T-cell (primary cell): ENCODE results near the gene ZC3H13. TPM values are rescaled to one million over a fixed set of nuclear protein-coding genes. Genes with fewer than 3 reads are reported as not detected.
A peak's percentile ranks its signal among the peaks of the same experiment; 100 is the strongest.

Source experiments
- ATAC-seq, 4 experiments: fragments of 200-7000 bp in 3 of 4; fragments of 150-1000 bp in 1 of 4; cut with Tn5 transposase; replicated peaks in 1 of 4; 1 replicate in 3 of 4; 2 replicates in 1 of 4; pipeline ENCODE4 v1.10.0; 2021; ENCODE audit warnings: moderate library complexity in 3 of 4, mild to moderate bottlenecking in 2 of 4, moderate number of reproducible peaks in 1 of 4
- CTCF ChIA-PET, 2 donors: fragments of 300-600 bp; sonication (Branson Sonifier 250); formaldehyde crosslinking; loops; one replicate each; lab custom pipeline; 2022; ENCODE audit warnings: antibody characterized with exemption in 2 of 2; lab: Charles Lee
- POLR2A ChIA-PET, 2 donors: fragments of 300-600 bp; sonication (Branson Sonifier 250); formaldehyde crosslinking; loops; one replicate each; lab custom pipeline; 2022; ENCODE audit warnings: antibody characterized with exemption in 2 of 2; lab: Charles Lee
- DNase-seq, 35 experiments: peaks; one replicate each; pipeline versions ENCODE4 v3.0.0 to v3.0.0-alpha.2; 2013 to 2023
- H3K27ac ChIP-seq: one replicate; pipeline ENCODE4 v1.5.1; 2013; ENCODE audit warnings: low read length
- H3K27me3 ChIP-seq, 2 experiments: replicated peaks in 1 of 2; 1 replicate in 1 of 2; 2 replicates in 1 of 2; pipeline versions ENCODE4 v1.6.1 to v1.7.0; 2013; ENCODE audit warnings: low read length in 1 of 2, mixed read lengths in 1 of 2; ENCODE audit not compliant: control insufficient read depth in 2 of 2, insufficient read depth in 2 of 2; ENCODE audit errors: extremely low read depth in 1 of 2
- H3K36me3 ChIP-seq, 2 donors: 1 replicate in 1 of 2; 2 replicates in 1 of 2; pipeline versions ENCODE4 v1.6.1 to v1.7.0; 2013; ENCODE audit warnings: low read length in 1 of 2; ENCODE audit not compliant: control insufficient read depth in 2 of 2, insufficient read depth in 1 of 2; ENCODE audit errors: extremely low read depth in 1 of 2
- H3K4me1 ChIP-seq, 2 experiments: 1 replicate in 1 of 2; 2 replicates in 1 of 2; pipeline versions ENCODE4 v1.6.1 to v1.7.0; 2013; ENCODE audit warnings: low read length in 2 of 2, mixed read lengths in 1 of 2; ENCODE audit not compliant: insufficient read depth in 2 of 2, control insufficient read depth in 1 of 2; ENCODE audit errors: extremely low read depth in 1 of 2
- H3K4me3 ChIP-seq, 2 donors: 1 replicate in 1 of 2; 2 replicates in 1 of 2; pipeline versions ENCODE4 v1.5.1 to v1.7.0; 2013; ENCODE audit warnings: mild to moderate bottlenecking in 2 of 2, low read length in 1 of 2, moderate library complexity in 1 of 2; ENCODE audit not compliant: control insufficient read depth in 1 of 2; ENCODE audit errors: extremely low read depth in 1 of 2
- H3K9me3 ChIP-seq: 2 replicates; pipeline ENCODE4 v1.7.0; 2013
- H3K27ac Mint-ChIP-seq, 2 donors: one replicate each; pipeline ENCODE4 v1.8.0; 2020 to 2021; ENCODE audit warnings: mild to moderate bottlenecking in 2 of 2, mixed read lengths in 2 of 2
- H3K27me3 Mint-ChIP-seq, 2 donors: one replicate each; pipeline ENCODE4 v1.8.0; 2021 to 2022; ENCODE audit warnings: mixed read lengths in 2 of 2
- H3K36me3 Mint-ChIP-seq: one replicate; pipeline ENCODE4 v1.8.0; 2021; ENCODE audit warnings: mixed read lengths
- H3K4me1 Mint-ChIP-seq, 3 donors: one replicate each; pipeline ENCODE4 v1.8.0; 2020 to 2022; ENCODE audit warnings: mixed read lengths in 3 of 3, mild to moderate bottlenecking in 1 of 3
- H3K4me3 Mint-ChIP-seq, 3 donors: one replicate each; pipeline ENCODE4 v1.8.0; 2020 to 2022; ENCODE audit warnings: mild to moderate bottlenecking in 3 of 3, mixed read lengths in 3 of 3, moderate library complexity in 3 of 3
- H3K9me3 Mint-ChIP-seq, 3 donors: one replicate each; pipeline ENCODE4 v1.8.0; 2020 to 2022; ENCODE audit warnings: mixed read lengths in 3 of 3
- WGBS: methylation state at CpG from one replicate; pipeline ENCODE4 v1.1.5; 2013; ENCODE audit warnings: missing lambda C conversion rate; ENCODE audit not compliant: insufficient coverage; 5-methylcytosine and 5-hydroxymethylcytosine counted together
- total RNA-seq, 35 experiments: library from RNA in 6 of 35; stranded (reverse) in 6 of 35; fragments of 120-200 nt in 1 of 35; gene quantifications; one replicate each; pipeline versions ENCODE4 v1.2.1 to v1.2.4 and lab custom pipeline; 2013 to 2026

ZC3H13 gene, protein sequence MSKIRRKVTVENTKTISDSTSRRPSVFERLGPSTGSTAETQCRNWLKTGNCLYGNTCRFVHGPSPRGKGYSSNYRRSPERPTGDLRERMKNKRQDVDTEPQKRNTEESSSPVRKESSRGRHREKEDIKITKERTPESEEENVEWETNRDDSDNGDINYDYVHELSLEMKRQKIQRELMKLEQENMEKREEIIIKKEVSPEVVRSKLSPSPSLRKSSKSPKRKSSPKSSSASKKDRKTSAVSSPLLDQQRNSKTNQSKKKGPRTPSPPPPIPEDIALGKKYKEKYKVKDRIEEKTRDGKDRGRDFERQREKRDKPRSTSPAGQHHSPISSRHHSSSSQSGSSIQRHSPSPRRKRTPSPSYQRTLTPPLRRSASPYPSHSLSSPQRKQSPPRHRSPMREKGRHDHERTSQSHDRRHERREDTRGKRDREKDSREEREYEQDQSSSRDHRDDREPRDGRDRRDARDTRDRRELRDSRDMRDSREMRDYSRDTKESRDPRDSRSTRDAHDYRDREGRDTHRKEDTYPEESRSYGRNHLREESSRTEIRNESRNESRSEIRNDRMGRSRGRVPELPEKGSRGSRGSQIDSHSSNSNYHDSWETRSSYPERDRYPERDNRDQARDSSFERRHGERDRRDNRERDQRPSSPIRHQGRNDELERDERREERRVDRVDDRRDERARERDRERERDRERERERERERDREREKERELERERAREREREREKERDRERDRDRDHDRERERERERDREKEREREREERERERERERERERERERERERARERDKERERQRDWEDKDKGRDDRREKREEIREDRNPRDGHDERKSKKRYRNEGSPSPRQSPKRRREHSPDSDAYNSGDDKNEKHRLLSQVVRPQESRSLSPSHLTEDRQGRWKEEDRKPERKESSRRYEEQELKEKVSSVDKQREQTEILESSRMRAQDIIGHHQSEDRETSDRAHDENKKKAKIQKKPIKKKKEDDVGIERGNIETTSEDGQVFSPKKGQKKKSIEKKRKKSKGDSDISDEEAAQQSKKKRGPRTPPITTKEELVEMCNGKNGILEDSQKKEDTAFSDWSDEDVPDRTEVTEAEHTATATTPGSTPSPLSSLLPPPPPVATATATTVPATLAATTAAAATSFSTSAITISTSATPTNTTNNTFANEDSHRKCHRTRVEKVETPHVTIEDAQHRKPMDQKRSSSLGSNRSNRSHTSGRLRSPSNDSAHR (N-terminal part only)
- total RNA-seq (10 to 100 TPM; 41.9 to 61.5 (median 58.4) TPM), total RNA-seq (lab: John Stamatoyannopoulos, UW) (62.6 to 128 (median 82.4) reads per million in 29 experiments)
- 42.7 TPM for total RNA-seq (2013)

DNA sequence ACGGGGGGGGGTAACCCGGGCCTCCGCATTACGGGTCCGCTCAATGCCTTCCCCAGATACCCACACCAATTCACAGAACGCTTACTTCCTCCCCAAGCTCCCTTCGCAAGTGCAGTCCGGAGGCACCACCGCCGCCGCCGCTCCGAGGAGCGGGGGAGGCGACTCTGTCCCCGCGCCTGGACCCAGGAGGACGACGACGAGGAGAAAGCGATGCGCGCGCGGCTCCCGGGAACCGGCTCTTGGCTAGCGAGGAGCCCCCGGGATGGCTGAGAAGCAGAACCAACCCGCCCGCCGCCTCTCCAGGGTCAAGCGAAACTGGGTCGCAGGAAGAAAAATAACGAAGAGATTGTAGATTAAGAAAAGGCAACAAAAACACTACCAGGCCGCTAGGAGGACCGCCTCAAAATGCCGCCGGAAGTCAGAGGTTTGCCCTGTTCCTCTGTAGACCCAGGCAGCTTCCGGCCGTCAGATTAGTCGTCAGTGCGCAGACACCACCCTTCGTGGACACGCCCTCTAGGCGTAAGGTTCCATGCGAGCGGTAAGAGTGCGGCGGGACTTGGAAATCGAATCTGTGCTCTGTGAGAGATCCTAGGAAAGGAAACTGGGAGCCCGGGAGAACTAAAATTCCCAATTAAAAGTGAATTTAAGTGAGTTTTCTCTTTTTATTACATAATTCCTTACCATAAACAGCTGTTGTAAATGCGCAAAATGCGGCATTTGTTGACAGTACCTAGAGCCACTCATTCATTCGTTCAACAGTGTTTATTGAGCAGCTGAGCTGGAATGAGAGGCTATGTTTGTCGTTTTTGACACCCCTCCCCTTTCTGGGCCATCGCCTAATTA, at the start of gene ZC3H13:
Gene ZC3H13 (minus strand): TSS at position 428 of the 843 bp plus-strand sequence. CDS start 7,239 bp downstream, outside the sequence.
- Histone ChIP-seq H3K4me3 (peak within 1 kb of the TSS; percentile 81 to 96), H3K4me1 (peaks cover 10 to 20% of the 10 kb centered on the region in 2 experiments), H3K27me3 (no peaks in the 10 kb centered on the region), H3K36me3 (no peaks in the 10 kb centered on the region), H3K27ac (peak within 1 kb of the TSS; percentile 99), H3K9me3 (no peaks in the 10 kb centered on the region)
- Mint-ChIP-seq H3K27me3 (peaks cover 3 to 17% of the 10 kb centered on the region in 2 donors), H3K27ac (peak within 1 kb of the TSS; percentile 96), H3K4me3 (peak within 1 kb of the TSS; percentile 93 to 95 (median 94)), H3K4me1 (peaks cover 42 to 53% (median 42%) of the 10 kb centered on the region in 3 donors), H3K36me3 (peaks cover 4% of the 10 kb centered on the region), H3K9me3 (no peaks in the 10 kb centered on the region)
- WGBS = 0% methylated on average over 45 of the region's 57 CpGs
- ATAC-seq = peak; percentile 99 to 100 (median 100)
- CTCF ChIA-PET = interaction anchor here (0.5 to 1.8 kb wide), 8 partner anchors 12 to 743 kb away, joined by 3 to 8 read pairs (median 4); no protein-coding TSS in a partner anchor
- peak; percentile 79 to 96 (median 92) for DNase-seq
- POLR2A ChIA-PET = interaction anchor here (0.5 to 1.2 kb wide), 8 partner anchors 9 to 1134 kb away, joined by 3 to 7 read pairs (median 4); no protein-coding TSS in a partner anchor

DNA sequence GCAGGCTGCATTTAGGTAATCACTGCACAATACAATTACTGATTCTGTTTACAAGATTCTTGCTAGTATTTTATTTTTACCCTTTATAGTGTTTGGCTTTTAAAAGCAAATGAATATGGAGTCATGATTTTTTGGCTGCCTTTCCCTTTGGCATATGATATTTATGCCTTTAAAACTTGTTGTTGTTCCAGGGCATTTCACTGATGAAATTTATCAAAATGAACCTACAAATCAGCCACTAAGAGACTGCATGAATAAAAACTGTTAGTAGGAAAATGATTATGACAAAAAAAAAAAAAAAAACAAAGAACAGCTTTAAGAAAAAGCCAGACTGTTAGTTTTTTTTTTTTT, 49.7 kb upstream of the ZC3H13 start:
- ATAC-seq (no peak), DNase-seq (no peak)
- no peak overlapping the region for H3K4me3 ChIP-seq
- POLR2A ChIA-PET = interaction anchor here (0.6 to 0.7 kb wide), 3 partner anchors 48 to 179 kb away, joined by 3 to 13 read pairs (median 7); no protein-coding TSS in a partner anchor
- no peaks in the 10 kb centered on the region for H3K4me1 ChIP-seq
- Mint-ChIP-seq H3K27ac (no peak overlapping the region), H3K9me3 (no peaks in the 10 kb centered on the region), H3K4me1 (peaks cover 5 to 6% (median 5%) of the 10 kb centered on the region in 3 donors), H3K4me3 (no peak overlapping the region), H3K27me3 (peaks cover 0 to 1% of the 10 kb centered on the region in 2 donors), H3K36me3 (no peaks in the 10 kb centered on the region)
- no peak overlapping the region for H3K27ac ChIP-seq
- CTCF ChIA-PET = interaction anchor here in 1 of 2 donors (0.6 kb wide), 2 partner anchors 60 to 703 kb away, joined by 3 to 5 read pairs; no protein-coding TSS in a partner anchor
- no peaks in the 10 kb centered on the region for H3K36me3 ChIP-seq
- H3K9me3 ChIP-seq = no peaks in the 10 kb centered on the region
- peaks cover 0 to under 1% of the 10 kb centered on the region in 2 experiments for H3K27me3 ChIP-seq

DNA sequence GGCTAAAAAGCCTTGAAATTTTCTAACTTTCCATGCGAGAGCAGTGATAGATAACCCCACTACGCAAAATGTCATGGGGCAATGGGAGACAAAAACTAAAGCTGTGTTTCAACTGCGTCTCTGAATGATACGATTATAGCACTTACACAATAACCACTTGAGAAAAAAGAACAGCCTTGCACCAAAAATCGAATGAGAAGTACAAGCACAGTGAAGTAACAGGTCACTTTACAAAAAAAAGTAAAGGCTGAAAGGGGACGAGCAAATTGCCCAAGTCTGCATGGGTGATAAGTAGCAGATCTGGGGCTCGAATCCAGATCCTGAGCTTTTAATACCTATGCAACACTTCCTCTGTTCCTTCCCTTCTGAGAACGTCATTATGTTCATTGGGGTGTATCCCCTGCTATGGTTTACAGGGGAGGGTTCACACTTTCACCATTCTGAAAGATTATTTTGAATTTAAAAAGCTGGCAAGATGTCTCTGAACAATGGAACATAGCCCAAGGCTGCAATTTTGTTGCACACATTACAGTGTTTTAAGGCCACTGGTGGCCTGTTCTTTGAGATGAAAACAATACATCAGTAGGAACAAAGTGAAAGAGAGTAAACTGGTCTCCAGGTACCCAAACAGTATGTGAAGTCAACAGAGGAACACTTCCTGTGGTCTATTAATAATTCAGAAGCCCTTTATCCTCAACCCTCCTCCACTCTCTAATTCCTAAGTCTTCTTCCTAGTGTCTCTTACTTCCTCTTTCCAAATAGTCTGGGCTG, 49.1 kb upstream of the ZC3H13 start:
- POLR2A ChIA-PET = no interaction called here
- 94% methylated on average over 3 of the region's 8 CpGs for WGBS

DNA sequence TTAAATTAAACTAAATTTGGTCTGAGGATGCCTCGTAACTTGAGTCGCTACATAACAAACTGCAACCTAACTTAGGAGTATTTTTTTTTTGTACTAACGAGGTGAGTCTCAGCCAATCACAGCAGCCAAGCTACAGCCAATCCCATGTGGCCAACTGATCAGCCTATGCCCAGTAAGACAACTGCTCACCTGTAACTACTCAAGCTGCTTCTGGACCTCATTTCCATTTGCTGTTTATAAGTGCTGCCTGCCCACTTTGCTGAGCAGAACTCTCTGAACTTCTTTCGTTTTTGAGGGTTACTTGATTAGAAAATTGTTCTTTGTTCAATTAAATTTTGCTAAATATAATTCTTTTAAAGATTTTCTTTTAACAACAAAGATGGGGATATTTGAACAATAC, 48.5 kb upstream of the ZC3H13 start:
- no peaks in the 10 kb centered on the region for H3K4me1 ChIP-seq
- no peaks in the 10 kb centered on the region for H3K9me3 ChIP-seq
- WGBS = no CpG with 5 or more reads among the region's 4 CpGs
- Mint-ChIP-seq H3K4me3 (no peak overlapping the region), H3K9me3 (no peaks in the 10 kb centered on the region), H3K4me1 (no peaks in the 10 kb centered on the region), H3K36me3 (no peaks in the 10 kb centered on the region), H3K27ac (no peak overlapping the region), H3K27me3 (peaks cover 4 to 8% of the 10 kb centered on the region in 2 donors)
- ChIA-PET POLR2A (no interaction called here), CTCF (no interaction called here)
- ATAC-seq (no peak), DNase-seq (no peak)
- H3K27ac ChIP-seq = no peak overlapping the region
- no peak overlapping the region for H3K4me3 ChIP-seq
- H3K27me3 ChIP-seq = peaks cover 0 to 6% of the 10 kb centered on the region in 2 experiments
- H3K36me3 ChIP-seq = no peaks in the 10 kb centered on the region

More for the DNA sequence above, 49.1 kb upstream of the ZC3H13 start:
- H3K4me3 ChIP-seq = no peak overlapping the region
- no peak for ATAC-seq
- H3K36me3 ChIP-seq = no peaks in the 10 kb centered on the region
- H3K9me3 ChIP-seq = no peaks in the 10 kb centered on the region
- no peak for DNase-seq
- Mint-ChIP-seq H3K27me3 (peaks cover 0 to 2% of the 10 kb centered on the region in 2 donors), H3K4me3 (no peak overlapping the region), H3K9me3 (no peaks in the 10 kb centered on the region), H3K36me3 (no peaks in the 10 kb centered on the region), H3K27ac (no peak overlapping the region), H3K4me1 (peaks cover 0 to under 1% (median 0%) of the 10 kb centered on the region in 3 donors)
- H3K27me3 ChIP-seq = peaks cover 0 to 3% of the 10 kb centered on the region in 2 experiments
- no peaks in the 10 kb centered on the region for H3K4me1 ChIP-seq
- CTCF ChIA-PET = no interaction called here
- no peak overlapping the region for H3K27ac ChIP-seq

DNA sequence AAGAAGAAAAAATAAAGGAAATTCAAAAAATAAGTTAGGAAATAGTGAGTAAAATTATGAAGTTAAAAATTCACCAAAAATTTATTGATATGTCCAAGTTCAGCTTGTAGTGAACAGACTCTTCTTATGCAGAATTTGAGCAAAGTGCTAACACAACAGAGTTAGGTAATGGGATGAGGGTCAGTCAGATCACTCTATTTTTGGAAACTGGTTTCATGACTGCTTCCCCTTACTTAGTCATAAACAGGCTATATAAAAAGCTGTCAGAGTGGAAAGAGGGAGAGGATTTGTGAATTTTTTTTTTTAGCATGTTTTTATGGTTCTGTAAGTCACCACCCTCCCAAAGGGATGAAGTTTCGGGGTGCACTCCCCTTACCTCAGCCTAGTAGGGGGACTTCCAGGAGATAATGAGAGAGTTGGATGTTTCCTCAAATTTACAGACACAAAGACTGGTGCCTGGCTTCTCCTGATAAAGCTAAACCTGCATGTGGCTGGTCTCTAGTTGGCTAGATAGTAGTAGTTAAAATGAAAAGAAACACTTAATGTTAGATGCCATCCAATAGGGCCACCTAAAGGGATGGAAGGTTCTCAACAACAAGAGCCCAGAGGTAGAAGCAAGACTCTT, 47.8 kb upstream of the ZC3H13 start:
- Mint-ChIP-seq H3K9me3 (no peaks in the 10 kb centered on the region), H3K4me3 (no peak overlapping the region), H3K27me3 (peaks cover 4 to 8% of the 10 kb centered on the region in 2 donors), H3K27ac (no peak overlapping the region), H3K4me1 (no peaks in the 10 kb centered on the region), H3K36me3 (no peaks in the 10 kb centered on the region)
- no peak for DNase-seq
- no peak for ATAC-seq
- no peaks in the 10 kb centered on the region for H3K9me3 ChIP-seq
- no peaks in the 10 kb centered on the region for H3K4me1 ChIP-seq
- POLR2A ChIA-PET = no interaction called here
- CTCF ChIA-PET = no interaction called here
- peaks cover 0 to 8% of the 10 kb centered on the region in 2 experiments for H3K27me3 ChIP-seq
- H3K27ac ChIP-seq = no peak overlapping the region
- H3K4me3 ChIP-seq = no peak overlapping the region
- no peaks in the 10 kb centered on the region for H3K36me3 ChIP-seq
- no CpG with 5 or more reads among the region's 1 CpG for WGBS
